Neural cell (in vitro differentiated cells): ENCODE measurements around the gene KLK8. TPM values are rescaled to one million over a fixed set of nuclear protein-coding genes. Genes with fewer than 3 reads are reported as not detected.

Experiments
- H2AFZ ChIP-seq: fragments of 200-600, 300-800 bp; sonication (generic), shearing (Covaris generic); 2 replicates; pipeline ENCODE4 v1.6.0; 2014; ENCODE audit warnings: low read depth, mild to moderate bottlenecking, antibody characterized with exemption, low read length, moderate library complexity
- H3F3A ChIP-seq: fragments of 200-600 bp; shearing (Covaris generic); 2 replicates; pipeline ENCODE4 v1.6.1; 2016; ENCODE audit warnings: mild to moderate bottlenecking, moderate library complexity, mixed read lengths, antibody characterized with exemption, low read length; ENCODE audit not compliant: insufficient read depth, poor library complexity, severe bottlenecking
- H3K27ac ChIP-seq: fragments of 200-600, 300-800 bp; sonication (generic), shearing (Covaris generic); 2 replicates; pipeline ENCODE4 v1.5.1; 2014; ENCODE audit warnings: mild to moderate bottlenecking, low read length, moderate library complexity
- H3K27me3 ChIP-seq: fragments of 300-800, 200-600 bp; sonication (generic), shearing (Covaris generic); 2 replicates; pipeline ENCODE4 v1.6.0; 2014; ENCODE audit warnings: mild to moderate bottlenecking, low read depth, low read length, moderate library complexity; ENCODE audit not compliant: insufficient read depth
- H3K36me3 ChIP-seq: fragments of 300-800, 200-600 bp; sonication (generic), shearing (Covaris generic); 2 replicates; pipeline ENCODE4 v1.5.1; 2014; ENCODE audit warnings: mild to moderate bottlenecking, antibody characterized with exemption, low read length, moderate library complexity; ENCODE audit not compliant: insufficient read depth
- H3K4me2 ChIP-seq: fragments of 300-800, 200-600 bp; sonication (generic), shearing (Covaris generic); 2 replicates; pipeline ENCODE4 v1.6.0; 2014; ENCODE audit warnings: mild to moderate bottlenecking, low read length
- H3K4me3 ChIP-seq: fragments of 300-800, 200-600 bp; sonication (generic), shearing (Covaris generic); 2 replicates; pipeline ENCODE4 v1.5.1; 2014; ENCODE audit warnings: mild to moderate bottlenecking, low read length, moderate library complexity
- H3K79me2 ChIP-seq: fragments of 200-600 bp; shearing (Covaris generic); replicated peaks from 2 replicates; pipeline ENCODE4 v1.6.0; 2014; ENCODE audit warnings: mild to moderate bottlenecking, low read length, moderate library complexity; ENCODE audit not compliant: insufficient read depth
- H3K9ac ChIP-seq: fragments of 300-800, 200-600 bp; sonication (generic), shearing (Covaris generic); 2 replicates; pipeline ENCODE4 v1.6.1; 2016; ENCODE audit warnings: mild to moderate bottlenecking, low read length, mixed read lengths
- H3K9me2 ChIP-seq: fragments of 200-600 bp; shearing (Covaris generic); 2 replicates; pipeline ENCODE4 v1.6.1; 2016; ENCODE audit warnings: mild to moderate bottlenecking, low read length, mixed read lengths; ENCODE audit not compliant: insufficient read depth
- H3K9me3 ChIP-seq: fragments of 200-600, 300-800 bp; sonication (generic), shearing (Covaris generic); 2 replicates; pipeline ENCODE4 v1.6.1; 2016; ENCODE audit warnings: mild to moderate bottlenecking, mixed run types, low read length, moderate library complexity, mixed read lengths
- H4K20me1 ChIP-seq: fragments of 200-600 bp; shearing (Covaris generic); 2 replicates; pipeline ENCODE4 v1.6.1; 2016; ENCODE audit warnings: mild to moderate bottlenecking, mixed run types; ENCODE audit not compliant: insufficient read depth
- RAD21 ChIP-seq: fragments of 450-650 bp; conservative IDR thresholded peaks from 2 replicates; pipeline ENCODE4 v1.6.1; 2014; ENCODE audit warnings: antibody characterized with exemption, mild to moderate bottlenecking, moderate library complexity
- REST ChIP-seq: IDR thresholded peaks from 2 replicates; pipeline ENCODE4 v1.6.1; 2012; ENCODE audit warnings: borderline replicate concordance
- SMC3 ChIP-seq: fragments of 450-650 bp; conservative IDR thresholded peaks from 2 replicates; pipeline ENCODE4 v1.6.1; 2014; ENCODE audit warnings: antibody characterized with exemption, mild to moderate bottlenecking, moderate library complexity; ENCODE audit not compliant: poor library complexity
- polyA plus RNA-seq: library from polyadenylated mRNA; depleted of rRNA; stranded (reverse); fragments of >200 nt; gene quantifications from 2 replicates; pipeline ENCODE4 v1.2.3, GENCODE V29; 2014
- TF ChIP-seq, protein P1 (sequence below): fragments of 450-650 bp; IDR thresholded peaks from 2 replicates; pipeline ENCODE4 v1.5.1; 2014; ENCODE audit warnings: antibody characterized with exemption, mild to moderate bottlenecking, moderate library complexity; ENCODE audit not compliant: poor library complexity, severe bottlenecking

The KLK8 gene
- polyA plus RNA-seq, 1 donor from 2014 or later: not detected

DNA sequence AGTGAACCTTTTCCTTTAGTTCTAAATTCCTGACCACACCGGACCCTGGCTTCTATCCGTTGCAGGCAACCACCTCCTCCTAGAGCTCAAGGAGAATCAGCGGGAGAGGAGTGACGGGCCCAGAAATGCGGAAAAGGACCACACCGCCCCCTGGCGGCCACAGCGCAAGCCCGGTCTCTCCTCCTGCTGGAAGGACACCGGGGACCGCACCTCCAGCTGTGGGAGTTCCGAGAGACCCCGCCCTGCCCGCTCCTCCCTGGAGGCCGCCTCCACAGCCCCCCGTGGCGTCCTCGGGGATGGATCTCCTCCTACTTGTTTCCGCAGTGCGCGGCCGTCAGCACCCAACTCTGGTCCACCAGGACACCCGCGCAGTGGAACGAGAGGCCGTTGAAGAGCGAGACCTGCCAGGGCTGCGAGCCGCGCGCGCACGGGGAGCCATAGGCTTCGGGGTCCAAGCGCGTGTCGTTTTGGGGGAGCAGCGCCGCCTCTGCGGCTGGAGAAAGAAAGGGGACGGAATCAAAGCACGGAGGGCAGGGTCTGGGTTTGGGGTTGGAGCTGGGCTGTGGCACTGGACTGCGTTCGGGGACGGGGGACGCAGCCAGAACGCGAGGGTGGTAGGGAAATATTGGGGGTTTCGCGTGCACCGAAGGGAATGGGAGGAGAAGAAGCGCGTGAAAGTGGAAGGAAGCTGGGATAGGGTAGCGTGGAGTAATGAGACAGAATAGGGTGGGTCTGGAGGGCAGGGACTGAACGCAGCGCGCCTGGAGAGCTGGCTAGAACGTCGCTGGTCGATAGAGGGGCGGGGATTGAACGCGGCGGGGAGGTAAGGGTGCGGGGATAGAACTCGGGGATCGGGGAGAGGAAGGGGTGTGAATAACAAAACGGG is 15.6 kb upstream of the KLK8 start:
- no peak overlapping the region for H3K27ac ChIP-seq
- peak overlapping the region; percentile 34 for H3K9ac ChIP-seq
- H3K9me2 ChIP-seq: no peaks in the 10 kb centered on the region
- peak overlapping the region; percentile 74 for H3K4me3 ChIP-seq
- peak overlapping the region; percentile 39 for H3K4me2 ChIP-seq
- no peak overlapping the region for H2AFZ ChIP-seq
- peaks cover 53% of the 10 kb centered on the region for H3K27me3 ChIP-seq
- H3F3A ChIP-seq: no peaks in the 10 kb centered on the region
- TF ChIP-seq, protein P1, sequence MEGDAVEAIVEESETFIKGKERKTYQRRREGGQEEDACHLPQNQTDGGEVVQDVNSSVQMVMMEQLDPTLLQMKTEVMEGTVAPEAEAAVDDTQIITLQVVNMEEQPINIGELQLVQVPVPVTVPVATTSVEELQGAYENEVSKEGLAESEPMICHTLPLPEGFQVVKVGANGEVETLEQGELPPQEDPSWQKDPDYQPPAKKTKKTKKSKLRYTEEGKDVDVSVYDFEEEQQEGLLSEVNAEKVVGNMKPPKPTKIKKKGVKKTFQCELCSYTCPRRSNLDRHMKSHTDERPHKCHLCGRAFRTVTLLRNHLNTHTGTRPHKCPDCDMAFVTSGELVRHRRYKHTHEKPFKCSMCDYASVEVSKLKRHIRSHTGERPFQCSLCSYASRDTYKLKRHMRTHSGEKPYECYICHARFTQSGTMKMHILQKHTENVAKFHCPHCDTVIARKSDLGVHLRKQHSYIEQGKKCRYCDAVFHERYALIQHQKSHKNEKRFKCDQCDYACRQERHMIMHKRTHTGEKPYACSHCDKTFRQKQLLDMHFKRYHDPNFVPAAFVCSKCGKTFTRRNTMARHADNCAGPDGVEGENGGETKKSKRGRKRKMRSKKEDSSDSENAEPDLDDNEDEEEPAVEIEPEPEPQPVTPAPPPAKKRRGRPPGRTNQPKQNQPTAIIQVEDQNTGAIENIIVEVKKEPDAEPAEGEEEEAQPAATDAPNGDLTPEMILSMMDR: peak; percentile 88
- TF ChIP-seq RAD21 (peak; percentile 60), REST (no peak), SMC3 (peak; percentile 68)
- no peaks in the 10 kb centered on the region for H3K36me3 ChIP-seq
- H3K79me2 ChIP-seq: no peaks in the 10 kb centered on the region
- H3K9me3 ChIP-seq: no peaks in the 10 kb centered on the region
- no peaks in the 10 kb centered on the region for H4K20me1 ChIP-seq

DNA sequence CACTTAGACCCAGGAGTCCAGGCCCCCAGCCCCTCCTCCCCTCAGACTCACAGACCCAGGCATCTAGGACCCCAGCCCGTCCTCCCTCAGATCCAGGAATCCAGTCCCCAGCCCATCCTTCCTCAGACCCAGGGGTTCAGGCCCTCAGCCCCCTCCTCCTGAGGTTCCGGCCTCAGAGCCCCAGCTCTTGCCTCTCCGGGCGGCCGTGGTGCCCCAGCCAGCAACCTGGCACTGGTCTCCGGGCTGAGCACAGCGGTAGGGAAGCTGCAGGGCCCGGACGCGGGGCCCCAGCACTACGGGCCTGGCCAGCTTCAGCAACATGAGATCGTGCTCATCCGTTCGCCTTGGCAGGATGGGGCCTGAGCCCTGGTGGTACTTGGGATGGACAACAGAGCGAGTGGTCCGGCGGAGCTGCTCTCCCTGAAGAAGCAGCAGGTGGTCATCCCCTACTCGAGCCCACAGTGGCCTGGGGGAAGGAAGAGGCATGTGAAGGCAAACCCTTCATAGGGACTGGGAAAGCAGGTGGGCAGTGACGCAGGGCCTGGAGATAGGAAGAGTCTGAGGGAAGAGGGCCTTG is 14.4 kb upstream of the KLK8 start:
- no peak overlapping the region for H3K4me3 ChIP-seq
- no peak for TF ChIP-seq REST
- TF ChIP-seq, protein P1: no peak
- TF ChIP-seq RAD21: no peak
- no peaks in the 10 kb centered on the region for H3K79me2 ChIP-seq
- H3K4me2 ChIP-seq: no peak overlapping the region
- peaks cover 53% of the 10 kb centered on the region for H3K27me3 ChIP-seq
- H3K9ac ChIP-seq: no peak overlapping the region
- H3K27ac ChIP-seq: no peak overlapping the region
- H4K20me1 ChIP-seq: no peaks in the 10 kb centered on the region
- H3K9me2 ChIP-seq: no peaks in the 10 kb centered on the region
- H3F3A ChIP-seq: no peaks in the 10 kb centered on the region
- no peaks in the 10 kb centered on the region for H3K36me3 ChIP-seq
- H3K9me3 ChIP-seq: no peaks in the 10 kb centered on the region
- no peak overlapping the region for H2AFZ ChIP-seq
